Fibroblast of skin of left quadriceps (primary cell): Measurements from ENCODE around the gene POP5.
"Not testable (repeated sequence)": the region's sequence is repeated elsewhere in the genome, so short reads cannot be mapped to it uniquely, and the experiment has no call there.

Experiments used
- DNase-seq, 2 experiments: peaks; one replicate each; pipeline ENCODE4 v3.0.0-alpha.2; 2013; ENCODE audit warnings: low read depth in 2 of 2

The POP5 gene

GRCh38 chr12:120580787-120581723 is at the start of gene POP5:
Gene POP5 (minus strand): TSS chr12:120581402. CDS start chr12:120581362, 40 bp downstream.
- peak; percentile 92 to 93 for DNase-seq

GRCh38 chr12:120630104-120630892 is 49.1 kb upstream of the POP5 start:
- DNase-seq, result no peak

- DNase-seq, result no peak
These were observed 47.7 kb upstream of the POP5 start for GRCh38 chr12:120628919-120629318.

GRCh38 chr12:120625557-120626419 is 44.6 kb upstream of the POP5 start:
- DNase-seq, result no peak

- DNase-seq, result no peak
These were observed 39.4 kb upstream of the POP5 start for GRCh38 chr12:120620624-120621023.

GRCh38 chr12:120618954-120619615 is 37.9 kb upstream of the POP5 start:
- no peak for DNase-seq

- not testable (repeated sequence) for DNase-seq
These were observed 36.6 kb upstream of the POP5 start for GRCh38 chr12:120617767-120618166.

GRCh38 chr12:120617193-120617592 is 36.0 kb upstream of the POP5 start:
- not testable (repeated sequence) for DNase-seq

- no peak for DNase-seq
These were observed 33.6 kb upstream of the POP5 start for GRCh38 chr12:120614848-120615247.

GRCh38 chr12:120611534-120611933 is 30.3 kb upstream of the POP5 start:
- not testable (repeated sequence) for DNase-seq

GRCh38 chr12:120610560-120610959 is 29.4 kb upstream of the POP5 start:
- DNase-seq, result no peak

GRCh38 chr12:120602416-120602815 is 21.2 kb upstream of the POP5 start:
- not testable (repeated sequence) for DNase-seq

GRCh38 chr12:120599672-120600552 is 18.7 kb upstream of the POP5 start:
- no peak for DNase-seq

GRCh38 chr12:120598674-120599463 is 17.7 kb upstream of the POP5 start:
- DNase-seq, result no peak

GRCh38 chr12:120597861-120598260 is 16.7 kb upstream of the POP5 start:
- no peak for DNase-seq

- DNase-seq, result no peak
These were observed 15.7 kb upstream of the POP5 start for GRCh38 chr12:120596901-120597300.

- DNase-seq, result no peak
These were observed 11.2 kb upstream of the POP5 start for GRCh38 chr12:120592121-120593049.

GRCh38 chr12:120590741-120591407 is 9.7 kb upstream of the POP5 start:
- DNase-seq, result no peak
